ENCODE results near the gene SNAP25.

- TF ChIP-seq, protein P1, sequence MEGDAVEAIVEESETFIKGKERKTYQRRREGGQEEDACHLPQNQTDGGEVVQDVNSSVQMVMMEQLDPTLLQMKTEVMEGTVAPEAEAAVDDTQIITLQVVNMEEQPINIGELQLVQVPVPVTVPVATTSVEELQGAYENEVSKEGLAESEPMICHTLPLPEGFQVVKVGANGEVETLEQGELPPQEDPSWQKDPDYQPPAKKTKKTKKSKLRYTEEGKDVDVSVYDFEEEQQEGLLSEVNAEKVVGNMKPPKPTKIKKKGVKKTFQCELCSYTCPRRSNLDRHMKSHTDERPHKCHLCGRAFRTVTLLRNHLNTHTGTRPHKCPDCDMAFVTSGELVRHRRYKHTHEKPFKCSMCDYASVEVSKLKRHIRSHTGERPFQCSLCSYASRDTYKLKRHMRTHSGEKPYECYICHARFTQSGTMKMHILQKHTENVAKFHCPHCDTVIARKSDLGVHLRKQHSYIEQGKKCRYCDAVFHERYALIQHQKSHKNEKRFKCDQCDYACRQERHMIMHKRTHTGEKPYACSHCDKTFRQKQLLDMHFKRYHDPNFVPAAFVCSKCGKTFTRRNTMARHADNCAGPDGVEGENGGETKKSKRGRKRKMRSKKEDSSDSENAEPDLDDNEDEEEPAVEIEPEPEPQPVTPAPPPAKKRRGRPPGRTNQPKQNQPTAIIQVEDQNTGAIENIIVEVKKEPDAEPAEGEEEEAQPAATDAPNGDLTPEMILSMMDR (IDR thresholded peaks at IDR 0.05): no peak
- no peak for TF ChIP-seq POLR2A (IDR thresholded peaks at IDR 0.05)
These were observed 2.4 kb downstream of the SNAP25 start for GRCh38 chr20:10221021-10221420.

Measured in sigmoid colon (tissue), 3 donors.